WTC11 (cell line): Measurements from ENCODE around the gene CRKL.

ENCODE experiments used
- CTCF ChIP-seq: fragments of 200-600 bp; IDR thresholded peaks from 2 replicates; pipeline ENCODE4 v1.8.0; 2022; ENCODE audit warnings: antibody characterized with exemption
- ETV6 ChIP-seq: sonication (generic); formaldehyde crosslinking; IDR thresholded peaks from 2 replicates; pipeline ENCODE4 v1.8.1; 2022; ENCODE audit warnings: mild to moderate bottlenecking, missing genetic modification reagents
- KAT7 ChIP-seq: sonication (generic); formaldehyde crosslinking; IDR thresholded peaks from 2 replicates; pipeline ENCODE4 v1.8.1; 2023; ENCODE audit warnings: missing genetic modification reagents, mild to moderate bottlenecking, borderline replicate concordance
- OVOL2 ChIP-seq: fragments of 250-450 bp; sonication (Bioruptor Pico); IDR thresholded peaks from 2 replicates; pipeline ENCODE4 v1.9.0; 2021; ENCODE audit warnings: mild to moderate bottlenecking, borderline replicate concordance
- PRDM15 ChIP-seq: sonication (generic); formaldehyde crosslinking; IDR thresholded peaks from 2 replicates; pipeline ENCODE4 v1.8.0; 2022; ENCODE audit warnings: missing genetic modification reagents
- USF2 ChIP-seq: sonication (generic); formaldehyde crosslinking; IDR thresholded peaks from 2 replicates; pipeline ENCODE4 v1.8.1; 2023; ENCODE audit warnings: mild to moderate bottlenecking, missing genetic modification reagents, moderate library complexity
- ZBTB43 ChIP-seq: sonication (generic); formaldehyde crosslinking; IDR thresholded peaks from 2 replicates; pipeline ENCODE4 v1.8.1; 2023; ENCODE audit warnings: mild to moderate bottlenecking, missing genetic modification reagents
- ZNF138 ChIP-seq: sonication (generic); formaldehyde crosslinking; conservative IDR thresholded peaks from 2 replicates; pipeline ENCODE4 v1.8.1; 2022; ENCODE audit warnings: mild to moderate bottlenecking, moderate library complexity, missing genetic modification reagents

- no peak for TF ChIP-seq ZBTB43 (CRISPR knock-in tag)
- TF ChIP-seq USF2 (CRISPR knock-in tag), result no peak
- TF ChIP-seq CTCF, result no peak
- no peak for TF ChIP-seq ETV6 (CRISPR knock-in tag)
- no peak for TF ChIP-seq ZNF138 (CRISPR knock-in tag)
- TF ChIP-seq OVOL2, result no peak
- TF ChIP-seq KAT7 (CRISPR knock-in tag), result no peak
- TF ChIP-seq PRDM15 (CRISPR knock-in tag), result no peak
These were observed 20.8 kb downstream of the CRKL start for GRCh38 chr22:20937794-20938671.
